ENCODE data around the gene HNF1B. TPM values are rescaled to one million over a fixed set of nuclear protein-coding genes. Genes with fewer than 3 reads are reported as not detected.

The HNF1B gene
- total RNA-seq, 1 experiment from 2014 or later = not detected

DNA sequence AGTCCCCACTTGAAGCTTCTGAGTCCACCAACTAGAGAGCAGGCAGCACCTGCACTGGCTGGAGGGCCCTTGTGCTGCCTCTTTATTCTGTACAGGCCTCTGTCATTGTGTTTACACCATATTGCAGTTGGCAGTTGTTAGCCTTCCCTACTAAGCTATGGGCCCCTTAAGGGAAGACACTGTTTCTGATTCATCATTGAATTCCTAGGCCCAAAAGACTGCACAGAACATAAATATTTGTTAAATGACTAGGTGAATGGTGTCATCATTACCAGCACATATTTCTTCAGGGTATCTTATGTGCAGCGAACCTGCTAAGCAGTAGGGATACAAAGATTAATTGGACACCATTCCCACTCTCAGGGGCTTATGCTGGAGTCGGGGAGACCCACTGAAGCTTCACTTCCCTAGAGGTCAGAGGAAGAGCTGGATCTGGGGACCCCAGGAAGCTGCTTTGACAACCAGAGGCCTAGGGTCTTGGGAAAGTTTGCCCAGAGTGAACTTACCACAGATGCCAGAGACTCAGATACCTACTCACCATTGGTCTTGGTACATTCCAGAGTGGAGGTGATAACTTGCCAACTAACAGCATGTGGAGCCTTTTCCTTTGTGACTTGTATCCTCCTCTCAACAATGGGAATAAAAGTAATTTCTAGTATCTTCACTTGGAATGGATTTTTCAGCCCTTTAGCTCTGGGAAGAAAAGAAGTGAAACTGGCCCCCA, 72.9 kb downstream of the HNF1B start:
- H3K9me3 Mint-ChIP-seq (ENCODE audit: unreplicated experiment) = no peaks in the 10 kb centered on the region
- H3K27ac Mint-ChIP-seq (ENCODE audit: low read depth, unreplicated experiment) = peak overlapping the region; percentile 70
- no peaks in the 10 kb centered on the region for H3K36me3 Mint-ChIP-seq (ENCODE audit: insufficient read depth, unreplicated experiment)
- no peak for TF ChIP-seq CTCF (IDR thresholded peaks at IDR 0.05; ENCODE audit: unreplicated experiment)
- ChIA-PET POLR2A (interaction anchor here (0.5 to 1.6 kb wide), 7 partner anchors 12 to 580 kb away, joined by 3 to 8 read pairs (median 3); partner anchors contain the start of gene DDX52), CTCF (interaction anchor here (0.6 to 1.6 kb wide), 6 partner anchors 9 to 130 kb away, joined by 3 to 5 read pairs (median 4); no protein-coding TSS in a partner anchor)
- H3K4me1 Mint-ChIP-seq (ENCODE audit: insufficient read depth, unreplicated experiment) = peaks cover 19% of the 10 kb centered on the region
- intact Hi-C loops (cut with micrococcal nuclease) = no loop called here
- DNase-seq (ENCODE audit: unreplicated experiment) = peak; percentile 75
- BruUV-seq (replicated peaks) = TSS peak; percentile 74
- H3K4me3 Mint-ChIP-seq (ENCODE audit: unreplicated experiment) = no peak overlapping the region
- no peaks in the 10 kb centered on the region for H3K27me3 Mint-ChIP-seq (ENCODE audit: insufficient read depth, unreplicated experiment)

DNA sequence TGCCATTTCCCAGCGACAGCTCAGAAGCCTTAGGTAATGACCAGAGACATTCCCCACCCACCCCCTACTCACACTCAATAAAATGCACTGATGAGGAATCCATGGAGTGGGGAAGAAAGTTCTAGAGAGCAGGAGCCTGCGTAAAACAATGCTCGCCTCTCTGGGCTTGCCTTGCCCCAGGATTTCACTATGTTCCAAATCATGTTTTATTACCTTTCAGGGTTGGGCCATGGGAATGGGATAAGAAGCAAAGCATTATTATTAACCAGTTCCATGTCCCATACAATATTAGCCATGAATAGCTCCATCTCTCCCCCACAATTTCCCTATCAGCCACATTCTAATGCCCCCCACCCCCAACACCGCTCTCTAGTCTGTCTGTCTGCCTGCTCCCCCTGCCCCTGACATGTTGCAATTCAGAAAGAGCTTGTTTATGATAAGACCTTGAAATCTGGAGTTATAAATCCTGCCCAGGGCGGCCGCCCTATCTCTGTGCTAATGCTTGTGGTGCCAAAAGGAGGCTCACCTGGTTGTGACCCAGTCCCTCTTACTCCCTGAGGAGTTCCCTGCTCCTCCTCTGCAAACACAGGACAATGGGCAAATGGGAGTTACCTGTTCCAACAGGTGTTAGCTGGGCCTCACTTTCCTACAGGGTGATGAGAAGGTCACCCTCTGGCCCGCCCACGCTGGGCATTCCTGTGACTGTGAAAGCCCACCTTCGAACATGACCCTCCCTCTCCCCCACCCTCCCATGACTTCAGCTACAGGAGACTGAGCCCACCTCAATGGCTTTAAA, 73.6 kb downstream of the HNF1B start:
- no peak for DNase-seq (ENCODE audit: unreplicated experiment)
- TF ChIP-seq CTCF (IDR thresholded peaks at IDR 0.05; ENCODE audit: unreplicated experiment) = no peak
- CTCF ChIA-PET = interaction anchor here (0.6 to 1.6 kb wide), 5 partner anchors 9 to 131 kb away, joined by 3 to 4 read pairs (median 3); no protein-coding TSS in a partner anchor
- H3K9me3 Mint-ChIP-seq (ENCODE audit: unreplicated experiment) = no peaks in the 10 kb centered on the region
- no peaks in the 10 kb centered on the region for H3K36me3 Mint-ChIP-seq (ENCODE audit: insufficient read depth, unreplicated experiment)
- POLR2A ChIA-PET = interaction anchor here (0.7 to 1.2 kb wide), 4 partner anchors 12 to 150 kb away, joined by 3 read pairs; no protein-coding TSS in a partner anchor
- BruUV-seq (replicated peaks) = no TSS peak
- no peak overlapping the region for H3K4me3 Mint-ChIP-seq (ENCODE audit: unreplicated experiment)
- no peaks in the 10 kb centered on the region for H3K27me3 Mint-ChIP-seq (ENCODE audit: insufficient read depth, unreplicated experiment)
- H3K27ac Mint-ChIP-seq (ENCODE audit: low read depth, unreplicated experiment) = peak overlapping the region; percentile 70
- intact Hi-C loops (cut with micrococcal nuclease) = no loop called here
- peaks cover 19% of the 10 kb centered on the region for H3K4me1 Mint-ChIP-seq (ENCODE audit: insufficient read depth, unreplicated experiment)

- POLR2A ChIA-PET = no interaction called here
- CTCF ChIA-PET = no interaction called here
These were observed 77.8 kb downstream of the HNF1B start for GRCh38 chr17:37667039-37667438.

More at GRCh38 chr17:37667039-37667438, 77.8 kb downstream of the HNF1B start:
- intact Hi-C loops (cut with micrococcal nuclease) = no loop called here
- no peaks in the 10 kb centered on the region for H3K27me3 Mint-ChIP-seq (ENCODE audit: insufficient read depth, unreplicated experiment)
- no peak for DNase-seq (ENCODE audit: unreplicated experiment)
- no peaks in the 10 kb centered on the region for H3K9me3 Mint-ChIP-seq (ENCODE audit: unreplicated experiment)
- peaks cover 13% of the 10 kb centered on the region for H3K4me1 Mint-ChIP-seq (ENCODE audit: insufficient read depth, unreplicated experiment)
- TF ChIP-seq CTCF (IDR thresholded peaks at IDR 0.05; ENCODE audit: unreplicated experiment) = no peak
- no peak overlapping the region for H3K4me3 Mint-ChIP-seq (ENCODE audit: unreplicated experiment)
- BruUV-seq (replicated peaks) = no TSS peak
- H3K27ac Mint-ChIP-seq (ENCODE audit: low read depth, unreplicated experiment) = no peak overlapping the region
- H3K36me3 Mint-ChIP-seq (ENCODE audit: insufficient read depth, unreplicated experiment) = no peaks in the 10 kb centered on the region

Measured in MCF 10A (cell line).